DOHH2 (cell line): ENCODE measurements around the gene CPED1.

Source experiments
- H3F3A ChIP-seq: fragments of 200-600 bp; sonication (generic), shearing (Covaris generic); 2 replicates; pipeline ENCODE4 v1.6.0; 2016; ENCODE audit warnings: antibody characterized with exemption, mild to moderate bottlenecking; ENCODE audit not compliant: control insufficient read depth, insufficient read depth
- H3K27ac ChIP-seq: fragments of 200-600 bp; sonication (generic); 2 replicates; pipeline ENCODE4 v1.5.1; 2014; ENCODE audit warnings: low read depth, mild to moderate bottlenecking, low read length, moderate library complexity
- H3K27me3 ChIP-seq: fragments of 200-600 bp; sonication (generic); 2 replicates; pipeline ENCODE4 v1.6.1; 2014; ENCODE audit warnings: mild to moderate bottlenecking, low read length, mixed read lengths; ENCODE audit not compliant: control insufficient read depth
- H3K36me3 ChIP-seq: fragments of 200-600 bp; sonication (generic); 2 replicates; pipeline ENCODE4 v1.6.1; 2014; ENCODE audit warnings: mild to moderate bottlenecking, low read length, moderate library complexity, mixed read lengths; ENCODE audit not compliant: control insufficient read depth
- H3K4me1 ChIP-seq: fragments of 200-600 bp; sonication (generic); 2 replicates; pipeline ENCODE4 v1.6.1; 2014; ENCODE audit warnings: mild to moderate bottlenecking, low read length, mixed read lengths; ENCODE audit not compliant: control insufficient read depth
- H3K4me2 ChIP-seq: fragments of 200-600 bp; sonication (generic); 2 replicates; pipeline ENCODE4 v1.6.0; 2014; ENCODE audit warnings: mild to moderate bottlenecking, low read length, moderate library complexity
- H3K4me3 ChIP-seq: fragments of 200-600 bp; sonication (generic); 2 replicates; pipeline ENCODE4 v1.5.1; 2014; ENCODE audit warnings: mild to moderate bottlenecking, low read length, mixed read lengths
- H3K79me2 ChIP-seq: fragments of 200-600 bp; sonication (generic); 2 replicates; pipeline ENCODE4 v1.6.1; 2014; ENCODE audit warnings: mild to moderate bottlenecking, low read length, mixed read lengths; ENCODE audit not compliant: control insufficient read depth
- H3K9me2 ChIP-seq: fragments of 200-600 bp; sonication (generic); replicated peaks from 2 replicates; pipeline ENCODE4 v1.6.1; 2014; ENCODE audit warnings: mild to moderate bottlenecking, low read length, mixed read lengths; ENCODE audit not compliant: control insufficient read depth
- H3K9me3 ChIP-seq: fragments of 200-600 bp; sonication (generic); 2 replicates; pipeline ENCODE4 v1.6.1; 2014; ENCODE audit warnings: antibody characterized with exemption, low read length, mixed read lengths; ENCODE audit not compliant: control insufficient read depth, insufficient read depth
- H4K20me1 ChIP-seq: fragments of 200-600 bp; sonication (generic); 2 replicates; pipeline ENCODE4 v1.6.0; 2014; ENCODE audit warnings: low read depth, mild to moderate bottlenecking, antibody characterized with exemption, low read length, moderate library complexity; ENCODE audit not compliant: control insufficient read depth, insufficient read depth
- EZH2phosphoT487 ChIP-seq: fragments of 200-600 bp; sonication (generic); IDR thresholded peaks from 2 replicates; pipeline ENCODE4 v1.6.1; 2017; ENCODE audit warnings: borderline replicate concordance, mild to moderate bottlenecking, antibody characterized with exemption, low read length, moderate library complexity, mixed read lengths
- TF ChIP-seq, protein P1 (sequence below): fragments of 200-600 bp; sonication (generic); IDR thresholded peaks from one replicate; pipeline ENCODE4 v1.5.1; 2014; ENCODE audit warnings: antibody characterized with exemption, mild to moderate bottlenecking, low read depth, low read length; ENCODE audit not compliant: poor library complexity, severe bottlenecking

Gene CPED1

DNA sequence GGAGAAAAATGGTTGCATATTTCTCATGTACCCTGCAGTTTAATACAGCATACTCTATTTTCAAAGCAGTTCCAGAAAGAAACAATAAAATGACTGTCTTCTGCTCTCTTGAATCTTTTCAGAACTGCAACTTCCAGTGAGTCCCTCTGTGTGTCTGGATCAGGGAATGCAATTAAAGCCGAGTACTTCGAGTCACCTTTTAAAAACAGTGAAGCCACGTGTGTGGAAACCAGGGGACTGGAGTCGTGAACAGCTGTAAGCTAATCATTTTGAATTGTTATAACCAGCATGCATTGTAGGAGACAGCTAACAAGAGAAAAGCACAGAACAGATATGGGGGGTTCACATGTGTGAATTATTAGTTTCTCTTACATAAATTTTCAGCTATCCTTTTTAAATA is 109.1 kb downstream of the CPED1 start:
- Histone ChIP-seq H3K9me3 (no peaks in the 10 kb centered on the region), H3F3A (no peaks in the 10 kb centered on the region), H3K27ac (no peak overlapping the region), H3K4me1 (no peaks in the 10 kb centered on the region), H3K79me2 (no peaks in the 10 kb centered on the region), H3K9me2 (no peaks in the 10 kb centered on the region), H3K4me3 (no peak overlapping the region), H3K27me3 (peaks cover 6% of the 10 kb centered on the region), H3K4me2 (no peak overlapping the region), H3K36me3 (no peaks in the 10 kb centered on the region), H4K20me1 (no peaks in the 10 kb centered on the region)
- TF ChIP-seq EZH2phosphoT487, result no peak
- TF ChIP-seq, protein P1, sequence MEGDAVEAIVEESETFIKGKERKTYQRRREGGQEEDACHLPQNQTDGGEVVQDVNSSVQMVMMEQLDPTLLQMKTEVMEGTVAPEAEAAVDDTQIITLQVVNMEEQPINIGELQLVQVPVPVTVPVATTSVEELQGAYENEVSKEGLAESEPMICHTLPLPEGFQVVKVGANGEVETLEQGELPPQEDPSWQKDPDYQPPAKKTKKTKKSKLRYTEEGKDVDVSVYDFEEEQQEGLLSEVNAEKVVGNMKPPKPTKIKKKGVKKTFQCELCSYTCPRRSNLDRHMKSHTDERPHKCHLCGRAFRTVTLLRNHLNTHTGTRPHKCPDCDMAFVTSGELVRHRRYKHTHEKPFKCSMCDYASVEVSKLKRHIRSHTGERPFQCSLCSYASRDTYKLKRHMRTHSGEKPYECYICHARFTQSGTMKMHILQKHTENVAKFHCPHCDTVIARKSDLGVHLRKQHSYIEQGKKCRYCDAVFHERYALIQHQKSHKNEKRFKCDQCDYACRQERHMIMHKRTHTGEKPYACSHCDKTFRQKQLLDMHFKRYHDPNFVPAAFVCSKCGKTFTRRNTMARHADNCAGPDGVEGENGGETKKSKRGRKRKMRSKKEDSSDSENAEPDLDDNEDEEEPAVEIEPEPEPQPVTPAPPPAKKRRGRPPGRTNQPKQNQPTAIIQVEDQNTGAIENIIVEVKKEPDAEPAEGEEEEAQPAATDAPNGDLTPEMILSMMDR, result no peak

DNA sequence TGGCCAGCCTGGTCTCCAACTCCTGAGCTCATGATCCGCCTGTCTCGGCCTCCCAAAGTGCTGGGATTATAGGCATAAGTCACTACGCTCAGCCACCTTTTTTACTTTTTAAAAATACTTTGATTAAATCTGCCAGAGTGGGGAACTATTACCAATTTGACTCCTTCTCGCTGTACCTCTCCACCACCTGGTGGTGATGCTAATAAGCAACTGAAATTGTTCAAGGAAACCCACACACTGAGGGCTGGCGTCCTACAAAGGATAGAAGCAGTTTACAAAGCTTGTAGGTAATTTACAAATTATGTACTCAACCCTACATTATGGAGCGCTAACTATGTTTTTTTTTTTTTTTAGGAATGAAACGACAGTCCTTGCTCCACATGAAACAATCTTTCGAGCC is 111.1 kb downstream of the CPED1 start:
- no peaks in the 10 kb centered on the region for H3F3A ChIP-seq
- no peak for TF ChIP-seq EZH2phosphoT487
- TF ChIP-seq, protein P1, result no peak
- peaks cover 16% of the 10 kb centered on the region for H3K27me3 ChIP-seq
- H3K9me3 ChIP-seq, result no peaks in the 10 kb centered on the region
- no peaks in the 10 kb centered on the region for H3K4me1 ChIP-seq
- no peaks in the 10 kb centered on the region for H3K36me3 ChIP-seq
- H3K4me3 ChIP-seq, result no peak overlapping the region
- no peaks in the 10 kb centered on the region for H3K79me2 ChIP-seq
- H3K9me2 ChIP-seq, result no peaks in the 10 kb centered on the region
- H4K20me1 ChIP-seq, result no peaks in the 10 kb centered on the region
- H3K4me2 ChIP-seq, result no peak overlapping the region
- no peak overlapping the region for H3K27ac ChIP-seq

DNA sequence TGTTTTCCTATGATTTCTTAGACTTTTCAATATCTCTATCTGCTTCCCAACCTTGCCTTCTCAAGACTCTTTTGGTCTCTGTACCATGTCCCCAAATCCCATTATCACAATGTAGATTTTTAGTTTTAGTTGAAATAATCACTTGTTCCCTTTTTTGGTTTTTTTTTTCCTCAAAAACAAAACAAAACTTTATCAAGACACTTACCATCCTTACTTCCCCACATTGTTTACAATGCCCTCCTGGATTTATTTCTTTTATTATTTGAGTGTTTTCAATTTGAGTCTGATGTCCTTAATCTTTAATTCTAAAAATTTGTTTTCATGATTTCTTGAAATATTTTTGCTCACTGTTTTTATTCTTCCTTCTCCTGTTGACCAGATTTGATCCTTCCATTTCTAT is 112.6 kb downstream of the CPED1 start:
- H3K4me2 ChIP-seq, result no peak overlapping the region
- TF ChIP-seq, protein P1, result no peak
- no peak for TF ChIP-seq EZH2phosphoT487

DNA sequence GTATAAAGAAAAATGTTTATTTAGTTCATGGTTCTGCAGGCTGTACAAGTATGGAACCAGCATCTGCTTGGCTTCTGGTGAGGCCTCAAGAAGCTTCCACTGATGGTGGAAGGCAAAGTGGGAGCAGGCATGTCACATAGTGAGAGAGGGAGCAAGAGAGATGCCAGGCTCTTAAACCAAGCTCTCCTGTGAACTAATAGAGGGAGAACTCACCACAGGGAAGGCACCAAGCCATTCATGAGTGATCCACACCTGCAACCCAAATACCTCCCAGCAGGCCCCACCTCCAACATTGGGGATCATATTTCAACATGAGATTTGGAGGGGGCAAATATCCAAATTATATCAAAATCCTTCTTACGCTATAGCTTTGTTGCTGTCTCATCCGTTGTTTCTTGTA is 113.1 kb downstream of the CPED1 start:
- H3K79me2 ChIP-seq, result no peaks in the 10 kb centered on the region
- no peak overlapping the region for H3K27ac ChIP-seq
- H3K4me3 ChIP-seq, result no peak overlapping the region
- H3K4me2 ChIP-seq, result no peak overlapping the region
- H3K9me2 ChIP-seq, result no peaks in the 10 kb centered on the region
- no peaks in the 10 kb centered on the region for H4K20me1 ChIP-seq
- no peaks in the 10 kb centered on the region for H3K9me3 ChIP-seq
- no peak for TF ChIP-seq EZH2phosphoT487
- TF ChIP-seq, protein P1, result no peak
- H3K4me1 ChIP-seq, result no peaks in the 10 kb centered on the region
- no peaks in the 10 kb centered on the region for H3F3A ChIP-seq
- peaks cover 16% of the 10 kb centered on the region for H3K27me3 ChIP-seq
- no peaks in the 10 kb centered on the region for H3K36me3 ChIP-seq

More for the DNA sequence above, 112.6 kb downstream of the CPED1 start:
- Histone ChIP-seq H3K27ac (no peak overlapping the region), H3K4me3 (no peak overlapping the region), H3K9me2 (no peaks in the 10 kb centered on the region), H3K36me3 (no peaks in the 10 kb centered on the region), H3K27me3 (peaks cover 16% of the 10 kb centered on the region), H4K20me1 (no peaks in the 10 kb centered on the region), H3F3A (no peaks in the 10 kb centered on the region), H3K79me2 (no peaks in the 10 kb centered on the region), H3K9me3 (no peaks in the 10 kb centered on the region), H3K4me1 (no peaks in the 10 kb centered on the region)
